ENCODE results near the gene SPTBN5. TPM values are rescaled to one million over a fixed set of nuclear protein-coding genes. Genes with fewer than 3 reads are reported as not detected.

SPTBN5 gene
- total RNA-seq, 1 experiment from 2014 or later: 0.84 TPM

DNA sequence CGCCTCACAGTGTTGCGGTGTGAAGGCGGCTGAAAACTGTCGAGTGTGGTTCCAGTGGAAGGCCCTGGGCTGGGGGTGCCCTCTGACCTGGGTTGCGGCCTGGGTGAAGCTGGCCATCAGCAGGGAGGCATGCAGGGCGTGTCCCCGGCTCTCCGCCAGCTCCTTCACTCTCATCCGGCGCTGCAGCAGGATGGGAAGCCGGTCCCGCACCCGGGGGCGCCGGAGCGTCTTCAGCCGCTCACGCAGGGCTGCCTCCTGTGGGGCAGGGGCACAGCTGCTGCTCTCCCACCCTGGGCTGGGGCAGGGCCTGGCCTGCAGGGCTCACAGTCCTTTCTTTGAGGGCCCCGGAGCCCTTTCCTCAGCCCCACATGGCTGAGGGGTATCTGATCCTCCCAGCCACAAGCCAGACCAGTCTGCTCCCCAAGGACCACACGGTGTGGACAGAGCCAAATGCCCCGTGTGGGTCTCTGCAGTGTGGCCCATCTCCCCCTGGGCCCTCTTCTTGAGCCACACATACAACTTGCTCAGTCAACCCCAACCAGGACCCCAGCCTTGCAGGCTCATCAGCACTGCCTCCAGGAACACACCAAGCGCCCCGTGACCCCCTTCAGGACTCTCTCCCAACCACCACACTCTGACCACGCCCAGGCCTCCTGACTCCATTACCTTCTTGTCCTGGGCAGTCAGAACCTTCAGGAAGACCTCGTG is 26.8 kb downstream of the SPTBN5 start:
- POLR2A ChIA-PET (ENCODE audit: unreplicated experiment): no interaction called here
- no peak overlapping the region for H3K9ac ChIP-seq (ENCODE audit: low read length)
- BruUV-seq (replicated peaks): no TSS peak
- TF ChIP-seq EZH2 (IDR thresholded peaks at IDR 0.05; ENCODE audit: low read length, unreplicated experiment) (no peak), EZH2phosphoT487 (IDR thresholded peaks at IDR 0.05; ENCODE audit: borderline replicate concordance, low read length) (no peak)
- TF ChIP-seq, protein P1, sequence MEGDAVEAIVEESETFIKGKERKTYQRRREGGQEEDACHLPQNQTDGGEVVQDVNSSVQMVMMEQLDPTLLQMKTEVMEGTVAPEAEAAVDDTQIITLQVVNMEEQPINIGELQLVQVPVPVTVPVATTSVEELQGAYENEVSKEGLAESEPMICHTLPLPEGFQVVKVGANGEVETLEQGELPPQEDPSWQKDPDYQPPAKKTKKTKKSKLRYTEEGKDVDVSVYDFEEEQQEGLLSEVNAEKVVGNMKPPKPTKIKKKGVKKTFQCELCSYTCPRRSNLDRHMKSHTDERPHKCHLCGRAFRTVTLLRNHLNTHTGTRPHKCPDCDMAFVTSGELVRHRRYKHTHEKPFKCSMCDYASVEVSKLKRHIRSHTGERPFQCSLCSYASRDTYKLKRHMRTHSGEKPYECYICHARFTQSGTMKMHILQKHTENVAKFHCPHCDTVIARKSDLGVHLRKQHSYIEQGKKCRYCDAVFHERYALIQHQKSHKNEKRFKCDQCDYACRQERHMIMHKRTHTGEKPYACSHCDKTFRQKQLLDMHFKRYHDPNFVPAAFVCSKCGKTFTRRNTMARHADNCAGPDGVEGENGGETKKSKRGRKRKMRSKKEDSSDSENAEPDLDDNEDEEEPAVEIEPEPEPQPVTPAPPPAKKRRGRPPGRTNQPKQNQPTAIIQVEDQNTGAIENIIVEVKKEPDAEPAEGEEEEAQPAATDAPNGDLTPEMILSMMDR (conservative IDR thresholded peaks at IDR 0.05; ENCODE audit: low read depth, low read length): no peak
- H3K4me2 ChIP-seq (ENCODE audit: low read length): no peak overlapping the region
- DNase-seq (no peak), ATAC-seq (no peak)
- no peaks in the 10 kb centered on the region for H3K9me3 ChIP-seq (ENCODE audit: low read length)
- intact Hi-C loops (cut with micrococcal nuclease): no loop called here
- no peaks in the 10 kb centered on the region for H3K27me3 ChIP-seq (ENCODE audit: low read length)
- no peaks in the 10 kb centered on the region for H3K9me2 ChIP-seq (replicated peaks; ENCODE audit: low read length)
- CTCF ChIA-PET: no interaction called here
- H3F3A ChIP-seq (ENCODE audit: low read length, unreplicated experiment): no peaks in the 10 kb centered on the region
- no peaks in the 10 kb centered on the region for H3K79me2 ChIP-seq (ENCODE audit: low read length)
- no peak overlapping the region for H2AFZ ChIP-seq (ENCODE audit: low read length)
- H3K36me3 ChIP-seq (ENCODE audit: low read depth, low read length): no peaks in the 10 kb centered on the region
- H3K27ac ChIP-seq (ENCODE audit: low read length): no peak overlapping the region
- H4K20me1 ChIP-seq (ENCODE audit: low read length): no peaks in the 10 kb centered on the region
- peaks cover 38% of the 10 kb centered on the region for H3K4me1 ChIP-seq (ENCODE audit: insufficient read depth, low read length)
- no peak overlapping the region for H3K4me3 ChIP-seq (ENCODE audit: low read length)

DNA sequence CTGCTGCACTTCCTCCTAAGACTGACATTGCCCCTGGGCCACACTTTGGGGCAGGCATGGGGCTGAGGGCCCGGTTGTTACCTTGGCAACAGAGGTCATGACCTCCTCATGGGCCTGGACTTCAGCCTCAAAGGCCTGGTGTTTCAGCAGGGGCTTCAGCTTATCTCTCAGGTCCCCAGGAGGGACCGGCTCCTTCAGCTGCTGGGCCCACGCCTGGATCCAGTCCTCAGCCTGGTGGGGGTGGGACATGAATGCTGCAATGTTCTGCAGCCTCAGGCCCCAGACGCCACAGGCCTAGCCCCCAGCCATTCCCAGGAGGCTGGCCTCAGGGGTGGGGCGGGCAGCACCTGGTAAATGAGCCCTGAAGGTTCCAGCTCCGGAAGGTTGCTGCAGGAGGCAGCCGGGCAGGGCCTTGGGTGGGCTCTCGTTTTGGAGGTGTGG is 27.6 kb downstream of the SPTBN5 start:
- Histone ChIP-seq H3K9ac (ENCODE audit: low read length) (no peak overlapping the region), H3K27ac (ENCODE audit: low read length) (no peak overlapping the region), H3F3A (ENCODE audit: low read length, unreplicated experiment) (no peaks in the 10 kb centered on the region), H3K9me2 (replicated peaks; ENCODE audit: low read length) (no peaks in the 10 kb centered on the region), H3K4me1 (ENCODE audit: insufficient read depth, low read length) (peaks cover 30% of the 10 kb centered on the region), H4K20me1 (ENCODE audit: low read length) (no peaks in the 10 kb centered on the region), H3K36me3 (ENCODE audit: low read depth, low read length) (no peaks in the 10 kb centered on the region), H3K27me3 (ENCODE audit: low read length) (no peaks in the 10 kb centered on the region), H3K79me2 (ENCODE audit: low read length) (no peaks in the 10 kb centered on the region), H2AFZ (ENCODE audit: low read length) (no peak overlapping the region), H3K4me3 (ENCODE audit: low read length) (no peak overlapping the region), H3K4me2 (ENCODE audit: low read length) (no peak overlapping the region), H3K9me3 (ENCODE audit: low read length) (no peaks in the 10 kb centered on the region)
- TF ChIP-seq, protein P1 (conservative IDR thresholded peaks at IDR 0.05; ENCODE audit: low read depth, low read length): no peak
- TF ChIP-seq EZH2phosphoT487 (IDR thresholded peaks at IDR 0.05; ENCODE audit: borderline replicate concordance, low read length) (no peak), EZH2 (IDR thresholded peaks at IDR 0.05; ENCODE audit: low read length, unreplicated experiment) (no peak)
- POLR2A ChIA-PET (ENCODE audit: unreplicated experiment): no interaction called here
- ATAC-seq (no peak), DNase-seq (no peak)
- BruUV-seq (replicated peaks): no TSS peak
- intact Hi-C loops (cut with micrococcal nuclease): no loop called here
- CTCF ChIA-PET: no interaction called here

DNA sequence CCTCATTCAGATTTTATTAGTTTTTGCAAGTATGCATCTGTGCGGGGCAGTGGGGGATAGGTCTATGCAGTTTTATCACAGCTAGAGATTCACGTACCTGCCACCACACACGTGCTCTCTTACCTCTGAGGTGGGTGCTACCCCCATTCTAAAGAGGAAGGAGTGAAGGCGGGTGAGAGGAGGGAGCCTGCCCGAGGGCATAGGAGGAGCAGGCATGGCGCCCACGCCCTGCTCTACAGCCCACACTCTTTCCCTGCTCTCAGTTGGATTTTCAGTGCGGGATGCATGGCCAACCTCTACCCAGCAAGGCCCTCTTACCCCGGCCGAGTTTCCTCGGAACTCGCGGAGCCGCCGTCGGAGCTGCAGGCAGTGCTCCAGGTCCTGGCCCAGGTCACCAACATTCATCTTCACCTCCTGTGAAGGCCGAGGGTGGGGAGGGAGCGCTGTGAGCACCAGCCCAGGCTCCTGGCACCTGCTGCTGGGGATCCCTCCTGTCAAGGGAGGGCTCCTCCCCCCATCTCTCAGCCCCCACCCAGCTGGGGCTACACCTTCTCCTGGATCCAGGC is 28.3 kb downstream of the SPTBN5 start:
- TF ChIP-seq EZH2phosphoT487 (IDR thresholded peaks at IDR 0.05; ENCODE audit: borderline replicate concordance, low read length) (no peak), EZH2 (IDR thresholded peaks at IDR 0.05; ENCODE audit: low read length, unreplicated experiment) (no peak)
- TF ChIP-seq, protein P1 (conservative IDR thresholded peaks at IDR 0.05; ENCODE audit: low read depth, low read length): no peak
- Histone ChIP-seq H3K9ac (ENCODE audit: low read length) (no peak overlapping the region), H3K79me2 (ENCODE audit: low read length) (no peaks in the 10 kb centered on the region)

More for the DNA sequence above, 28.3 kb downstream of the SPTBN5 start:
- ChIA-PET CTCF (no interaction called here), POLR2A (ENCODE audit: unreplicated experiment) (no interaction called here)
- Histone ChIP-seq H3K4me1 (ENCODE audit: insufficient read depth, low read length) (peaks cover 24% of the 10 kb centered on the region), H2AFZ (ENCODE audit: low read length) (no peak overlapping the region), H3K9me2 (replicated peaks; ENCODE audit: low read length) (no peaks in the 10 kb centered on the region), H3K36me3 (ENCODE audit: low read depth, low read length) (no peaks in the 10 kb centered on the region), H4K20me1 (ENCODE audit: low read length) (no peaks in the 10 kb centered on the region), H3K27me3 (ENCODE audit: low read length) (no peaks in the 10 kb centered on the region), H3K27ac (ENCODE audit: low read length) (no peak overlapping the region), H3K9me3 (ENCODE audit: low read length) (no peaks in the 10 kb centered on the region), H3K4me2 (ENCODE audit: low read length) (no peak overlapping the region), H3F3A (ENCODE audit: low read length, unreplicated experiment) (no peaks in the 10 kb centered on the region), H3K4me3 (ENCODE audit: low read length) (no peak overlapping the region)
- intact Hi-C loops (cut with micrococcal nuclease): no loop called here
- no peak for ATAC-seq
- no TSS peak for BruUV-seq (replicated peaks)
- no peak for DNase-seq

Data from PC-3 (cell line).